CD14-positive monocyte (primary cell): ENCODE measurements around the gene EPHA6. TPM values are rescaled to one million over a fixed set of nuclear protein-coding genes. Genes with fewer than 3 reads are reported as not detected.

Source experiments
- DNase-seq, 3 donors: peaks; one replicate each; pipeline ENCODE4 v3.0.0-alpha.2; 2011 to 2022
- H2AFZ ChIP-seq: 2 replicates; pipeline ENCODE4 v1.6.0; 2012; ENCODE audit warnings: mild to moderate bottlenecking, low read depth, low read length, inconsistent platforms; ENCODE audit not compliant: insufficient read depth, poor library complexity, severe bottlenecking
- H3K27ac ChIP-seq, 2 donors: 1 replicate in 1 of 2; 2 replicates in 1 of 2; pipeline ENCODE4 v1.5.1; 2012 to 2013; ENCODE audit warnings: low read length in 2 of 2, control low read depth in 1 of 2, inconsistent platforms in 1 of 2, low read depth in 1 of 2, mild to moderate bottlenecking in 1 of 2
- H3K27me3 ChIP-seq, 2 donors: one replicate each; pipeline versions ENCODE4 v1.6.0 to v1.6.1; 2011 to 2013; ENCODE audit warnings: low read length in 2 of 2; ENCODE audit not compliant: control insufficient read depth in 2 of 2, insufficient read depth in 2 of 2
- H3K36me3 ChIP-seq, 2 donors: replicated peaks in 1 of 2; 1 replicate in 1 of 2; 2 replicates in 1 of 2; pipeline versions ENCODE4 v1.5.1 to v1.6.1; 2012 to 2013; ENCODE audit warnings: low read length in 2 of 2, control low read depth in 1 of 2, inconsistent platforms in 1 of 2, mild to moderate bottlenecking in 1 of 2; ENCODE audit not compliant: insufficient read depth in 2 of 2, control insufficient read depth in 1 of 2
- H3K4me1 ChIP-seq, 2 donors: 1 replicate in 1 of 2; 2 replicates in 1 of 2; pipeline versions ENCODE4 v1.5.1 to v1.6.1; 2012 to 2013; ENCODE audit warnings: low read length in 2 of 2, control low read depth in 1 of 2, inconsistent platforms in 1 of 2, mild to moderate bottlenecking in 1 of 2, moderate library complexity in 1 of 2; ENCODE audit not compliant: insufficient read depth in 2 of 2, control insufficient read depth in 1 of 2
- H3K4me2 ChIP-seq: replicated peaks from 2 replicates; pipeline ENCODE3; 2012; ENCODE audit warnings: low read length, moderate library complexity, mild to moderate bottlenecking; ENCODE audit not compliant: poor library complexity, severe bottlenecking; ENCODE audit errors: extremely low read depth
- H3K4me3 ChIP-seq, 3 experiments: fragments of 200-600 bp in 1 of 3; sonication (generic) in 1 of 3; replicated peaks in 1 of 3; 1 replicate in 2 of 3; 2 replicates in 1 of 3; pipeline ENCODE4 v1.5.1; 2011 to 2013; ENCODE audit warnings: low read length in 3 of 3, mild to moderate bottlenecking in 3 of 3, control low read depth in 2 of 3, low read depth in 2 of 3, inconsistent platforms in 1 of 3, moderate library complexity in 1 of 3
- H3K79me2 ChIP-seq: 2 replicates; pipeline ENCODE4 v1.6.0; 2012; ENCODE audit warnings: mild to moderate bottlenecking, control low read depth, inconsistent platforms, low read length, moderate library complexity; ENCODE audit not compliant: insufficient read depth
- H3K9ac ChIP-seq: 2 replicates; pipeline ENCODE4 v1.6.0; 2017; ENCODE audit warnings: low read length, mild to moderate bottlenecking; ENCODE audit not compliant: insufficient read depth, poor library complexity, severe bottlenecking
- H3K9me3 ChIP-seq, 2 donors: replicated peaks in 1 of 2; 1 replicate in 1 of 2; 2 replicates in 1 of 2; pipeline versions ENCODE4 v1.5.1 to v1.6.1; 2012 to 2013; ENCODE audit warnings: low read length in 2 of 2, control low read depth in 1 of 2; ENCODE audit not compliant: control insufficient read depth in 1 of 2, insufficient read depth in 1 of 2
- H4K20me1 ChIP-seq: 2 replicates; pipeline ENCODE4 v1.6.0; 2012; ENCODE audit warnings: mild to moderate bottlenecking, low read length, control low read depth, moderate library complexity; ENCODE audit not compliant: insufficient read depth
- H3K27ac Mint-ChIP-seq, 7 donors: one replicate each; pipeline ENCODE4 v1.8.0; 2020; ENCODE audit warnings: mild to moderate bottlenecking in 7 of 7, mixed read lengths in 7 of 7, moderate library complexity in 6 of 7, inconsistent platforms in 2 of 7
- H3K27me3 Mint-ChIP-seq, 3 donors: one replicate each; pipeline ENCODE4 v1.8.0; 2021 to 2022; ENCODE audit warnings: low read depth in 3 of 3, mild to moderate bottlenecking in 3 of 3, mixed read lengths in 3 of 3, moderate library complexity in 3 of 3, inconsistent platforms in 1 of 3
- H3K36me3 Mint-ChIP-seq, 2 donors: one replicate each; pipeline ENCODE4 v1.8.0; 2020; ENCODE audit warnings: mixed read lengths in 2 of 2, inconsistent platforms in 1 of 2, mild to moderate bottlenecking in 1 of 2
- H3K4me1 Mint-ChIP-seq: one replicate; pipeline ENCODE4 v1.8.0; 2020; ENCODE audit warnings: mild to moderate bottlenecking, mixed read lengths
- H3K4me3 Mint-ChIP-seq, 2 donors: one replicate each; pipeline ENCODE4 v1.8.0; 2020; ENCODE audit warnings: mild to moderate bottlenecking in 2 of 2, mixed read lengths in 2 of 2, moderate library complexity in 1 of 2
- H3K9me3 Mint-ChIP-seq, 7 donors: one replicate each; pipeline ENCODE4 v1.8.0; 2020 to 2022; ENCODE audit warnings: mixed read lengths in 7 of 7, mild to moderate bottlenecking in 6 of 7, moderate library complexity in 6 of 7, inconsistent platforms in 2 of 7
- CTCF ChIP-seq: fragments of 200-600 bp; IDR thresholded peaks from one replicate; pipeline ENCODE4 v1.8.0; 2022; ENCODE audit warnings: antibody characterized with exemption, mild to moderate bottlenecking
- WGBS: methylation state at CpG from one replicate; pipeline ENCODE4 v1.1.5; 2013; ENCODE audit warnings: missing lambda C conversion rate; ENCODE audit not compliant: insufficient coverage; 5-methylcytosine and 5-hydroxymethylcytosine counted together
- intact Hi-C, 2 donors: fragments of 100-400 bp; cut with micrococcal nuclease; formaldehyde crosslinking; loops; one replicate each; pipeline versions ENCODE4 v1.15.0 to v1.15.1; 2023
- polyA plus RNA-seq, 3 donors: library from polyadenylated mRNA; depleted of rRNA in 1 of 3; unstranded in 2 of 3; stranded (reverse) in 1 of 3; fragments of 300-500 nt in 2 of 3; fragments of >200 nt in 1 of 3; fragmentation: Illumina TruSeq in 2 of 3; gene quantifications; 1 replicate in 2 of 3; 2 replicates in 1 of 3; pipeline ENCODE4 v1.2.3, GENCODE V29; 2012 to 2021

The EPHA6 gene
- polyA plus RNA-seq, 3 donors = not detected

GRCh38 chr3:97692389-97692788 is 878.0 kb downstream of the EPHA6 start:
- no peaks in the 10 kb centered on the region for H3K36me3 Mint-ChIP-seq
- Histone ChIP-seq H4K20me1 (no peaks in the 10 kb centered on the region), H3K27ac (no peak overlapping the region), H2AFZ (no peak overlapping the region), H3K4me3 (no peak overlapping the region), H3K4me2 (no peak overlapping the region), H3K9me3 (no peaks in the 10 kb centered on the region), H3K9ac (no peak overlapping the region), H3K4me1 (no peaks in the 10 kb centered on the region), H3K36me3 (no peaks in the 10 kb centered on the region), H3K79me2 (no peaks in the 10 kb centered on the region), H3K27me3 (no peaks in the 10 kb centered on the region)
- DNase-seq = no peak
- peaks cover 0 to 2% (median 0%) of the 10 kb centered on the region in 3 donors for H3K27me3 Mint-ChIP-seq
- H3K27ac Mint-ChIP-seq = no peak overlapping the region
- H3K4me3 Mint-ChIP-seq = no peak overlapping the region
- intact Hi-C loops = no loop called here
- H3K9me3 Mint-ChIP-seq = peaks cover 0 to 7% (median 2%) of the 10 kb centered on the region in 7 donors
- WGBS = 100% methylated on average over 1 of the region's 5 CpGs
- H3K4me1 Mint-ChIP-seq = no peaks in the 10 kb centered on the region
- TF ChIP-seq CTCF = no peak

GRCh38 chr3:97692831-97693230 is 878.4 kb downstream of the EPHA6 start:
- H3K4me1 ChIP-seq = no peaks in the 10 kb centered on the region
- Mint-ChIP-seq H3K4me3 (no peak overlapping the region), H3K27ac (no peak overlapping the region), H3K36me3 (no peaks in the 10 kb centered on the region), H3K9me3 (peaks cover 0 to 7% (median 2%) of the 10 kb centered on the region in 7 donors), H3K4me1 (no peaks in the 10 kb centered on the region), H3K27me3 (peaks cover 0 to 2% (median 0%) of the 10 kb centered on the region in 3 donors)
- H2AFZ ChIP-seq = no peak overlapping the region
- H4K20me1 ChIP-seq = no peaks in the 10 kb centered on the region
- H3K79me2 ChIP-seq = no peaks in the 10 kb centered on the region
- WGBS = 92% methylated on average over 2 of the region's 2 CpGs
- H3K4me2 ChIP-seq = no peak overlapping the region
- DNase-seq = no peak
- H3K27me3 ChIP-seq = no peaks in the 10 kb centered on the region
- intact Hi-C loops = no loop called here
- H3K9ac ChIP-seq = no peak overlapping the region
- no peak for TF ChIP-seq CTCF
- H3K36me3 ChIP-seq = no peaks in the 10 kb centered on the region
- no peak overlapping the region for H3K4me3 ChIP-seq
- H3K9me3 ChIP-seq = no peaks in the 10 kb centered on the region
- H3K27ac ChIP-seq = no peak overlapping the region
